Right renal cortex interstitium (tissue), 3 donors: ENCODE data around the gene PLAAT3. TPM values are rescaled to one million over a fixed set of nuclear protein-coding genes. Genes with fewer than 3 reads are reported as not detected.
"Not testable (repeated sequence)": the region's sequence is repeated elsewhere in the genome, so short reads cannot be mapped to it uniquely, and the experiment has no call there.

Source experiments
- DNase-seq, 3 donors: peaks; one replicate each; pipeline ENCODE4 v3.0.0-alpha.2; 2013; ENCODE audit warnings: low read depth in 3 of 3, low spot score in 2 of 3
- polyA plus RNA-seq, 3 donors: library from polyadenylated mRNA; unstranded; fragments of 120-200 nt; gene quantifications; one replicate each; pipeline ENCODE4 v1.2.1, GENCODE V29; 2013; ENCODE audit not compliant: insufficient read length in 3 of 3

The PLAAT3 gene
- polyA plus RNA-seq, 3 donors, result 12.7 to 26.8 (median 14.8) TPM

- no peak for DNase-seq
Observed at GRCh38 chr11:63547061-63547460, 67.2 kb downstream of the PLAAT3 start.

- no peak for DNase-seq
Observed at GRCh38 chr11:63543711-63544110, 70.5 kb downstream of the PLAAT3 start.

GRCh38 chr11:63542506-63542905, 71.7 kb downstream of the PLAAT3 start:
- DNase-seq, result not testable (repeated sequence)

- no peak for DNase-seq
Observed at GRCh38 chr11:63537293-63538101, 76.7 kb downstream of the PLAAT3 start.

- no peak for DNase-seq
Observed at GRCh38 chr11:63536669-63537292, 77.5 kb downstream of the PLAAT3 start, which contains the start of gene PLAAT4. Gene PLAAT4 (plus strand): TSS chr11:63536808. CDS start chr11:63536869, 61 bp downstream.

- no peak for DNase-seq
Observed at GRCh38 chr11:63535734-63536133, 78.5 kb downstream of the PLAAT3 start.

- DNase-seq, result no peak
Observed at GRCh38 chr11:63534895-63535461, 79.3 kb downstream of the PLAAT3 start.

GRCh38 chr11:63534076-63534475, 80.2 kb downstream of the PLAAT3 start:
- DNase-seq, result no peak

- DNase-seq, result no peak
Observed at GRCh38 chr11:63532799-63533475, 81.3 kb downstream of the PLAAT3 start.

GRCh38 chr11:63532117-63532516, 82.1 kb downstream of the PLAAT3 start:
- no peak for DNase-seq

GRCh38 chr11:63531074-63531792, 83.0 kb downstream of the PLAAT3 start:
- not testable (repeated sequence) for DNase-seq

GRCh38 chr11:63530021-63530420, 84.2 kb downstream of the PLAAT3 start:
- no peak for DNase-seq

- not testable (repeated sequence) for DNase-seq
Observed at GRCh38 chr11:63529373-63529772, 84.9 kb downstream of the PLAAT3 start.

- DNase-seq, result not testable (repeated sequence)
Observed at GRCh38 chr11:63528729-63529278, 85.4 kb downstream of the PLAAT3 start.

GRCh38 chr11:63528156-63528555, 86.1 kb downstream of the PLAAT3 start:
- DNase-seq, result not testable (repeated sequence)

- DNase-seq, result no peak
Observed at GRCh38 chr11:63527667-63528066, 86.6 kb downstream of the PLAAT3 start.
